Activated T-cell treated with anti-CD3 and anti-CD28 coated beads for 1 hour (primary cell): Measurements from ENCODE around the gene HDGF.
A peak's percentile ranks its signal among the peaks of the same experiment; 100 is the strongest.

Source experiments
- DNase-seq: peaks from one replicate; pipeline ENCODE4 v3.0.0-alpha.2; 2020; ENCODE audit warnings: low read depth

Gene HDGF

GRCh38 chr1:156746728-156747631 lies 4.5 kb downstream of the HDGF start:
- peak; percentile 36 for DNase-seq

- no peak for DNase-seq
Observed at GRCh38 chr1:156746406-156746727, 5.1 kb downstream of the HDGF start.

GRCh38 chr1:156745881-156746280 lies 5.6 kb downstream of the HDGF start:
- no peak for DNase-seq

- DNase-seq, result no peak
Observed at GRCh38 chr1:156744786-156745419, 6.6 kb downstream of the HDGF start.

GRCh38 chr1:156744344-156744743 lies 7.1 kb downstream of the HDGF start:
- DNase-seq, result no peak

- no peak for DNase-seq
Observed at GRCh38 chr1:156743367-156744302, 7.8 kb downstream of the HDGF start.

GRCh38 chr1:156742801-156743200 lies 8.7 kb downstream of the HDGF start:
- DNase-seq, result no peak

GRCh38 chr1:156742017-156742416 lies 9.5 kb downstream of the HDGF start:
- no peak for DNase-seq

- no peak for DNase-seq
Observed at GRCh38 chr1:156741481-156741983, 9.9 kb downstream of the HDGF start.

GRCh38 chr1:156740741-156741480 lies 10.6 kb downstream of the HDGF start, which contains the start of gene MRPL24:
TSS of gene MRPL24 (minus strand) at chr1:156741088. CDS start at chr1:156738704, 2,384 bp downstream.
- DNase-seq, result peak; percentile 92

- no peak for DNase-seq
Observed at GRCh38 chr1:156740237-156740740, 11.2 kb downstream of the HDGF start.

- no peak for DNase-seq
Observed at GRCh38 chr1:156738916-156739315, 12.6 kb downstream of the HDGF start.

- DNase-seq, result no peak
Observed at GRCh38 chr1:156738407-156738806, 13.1 kb downstream of the HDGF start.

- DNase-seq, result no peak
Observed at GRCh38 chr1:156733989-156734584, 17.4 kb downstream of the HDGF start.

- DNase-seq, result peak; percentile 84
Observed at GRCh38 chr1:156728599-156729462, 22.6 kb downstream of the HDGF start, which contains the start of gene ISG20L2. TSS of gene ISG20L2 (minus strand) at chr1:156728766. CDS start at chr1:156727652, 1,114 bp downstream.

- DNase-seq, result peak; percentile 55
Observed at GRCh38 chr1:156727926-156728598, 23.4 kb downstream of the HDGF start, which contains the start of gene METTL25B. TSS of gene METTL25B (plus strand) at chr1:156728469. CDS start at chr1:156729105, 636 bp downstream.

GRCh38 chr1:156727492-156727891 lies 24.0 kb downstream of the HDGF start:
- DNase-seq, result no peak

- no peak for DNase-seq
Observed at GRCh38 chr1:156726549-156727226, 24.8 kb downstream of the HDGF start.
